Cerebellar nuclear complex (tissue), 1 donor: ENCODE results near the gene TCF3.

Experiments used
- DNase-seq, 2 experiments: peaks; one replicate each; lab custom pipeline; 2025; lab: John Stamatoyannopoulos, UW

Gene TCF3

DNA sequence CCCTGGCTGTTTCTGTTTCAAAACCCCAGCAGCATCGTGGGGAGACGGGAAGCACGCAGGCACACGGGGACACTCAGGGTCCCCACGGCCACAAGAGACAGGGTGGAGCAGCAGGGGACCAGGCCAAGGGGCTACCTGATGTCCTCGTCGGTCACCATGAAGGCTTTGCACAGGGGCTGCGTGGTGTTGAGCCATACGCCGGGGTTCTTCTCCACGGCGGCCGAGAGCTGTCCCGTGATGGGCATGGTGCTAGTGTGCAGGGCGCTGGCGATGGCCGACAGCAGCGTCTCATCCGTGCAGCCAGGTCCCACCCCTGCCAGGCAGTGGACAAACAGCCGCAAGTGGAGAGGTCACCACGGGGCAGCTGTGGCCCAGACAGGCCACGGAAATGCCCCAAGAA lies 71.5 kb downstream of the TCF3 start:
- DNase-seq: no peak

DNA sequence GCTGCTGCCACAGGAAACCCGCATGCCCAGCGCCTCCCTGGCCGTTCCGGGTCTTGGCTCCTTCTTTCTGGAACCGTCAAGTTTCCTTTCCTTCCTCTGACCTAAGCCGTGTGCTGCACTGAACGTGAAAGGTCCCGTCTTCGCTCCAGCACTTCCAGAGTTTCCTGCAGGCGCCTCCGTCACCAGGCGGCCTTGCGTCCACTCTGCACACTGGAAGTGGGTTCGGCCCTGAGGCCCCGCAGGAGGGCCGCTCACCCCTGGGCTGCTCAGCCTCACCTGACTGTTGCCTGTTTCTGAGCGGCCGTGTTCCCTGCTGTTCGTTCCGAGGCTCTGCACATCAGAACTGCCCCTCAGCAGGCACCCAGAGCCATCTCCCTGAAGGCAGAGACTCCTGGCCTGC lies 72.0 kb downstream of the TCF3 start:
- DNase-seq: no peak

DNA sequence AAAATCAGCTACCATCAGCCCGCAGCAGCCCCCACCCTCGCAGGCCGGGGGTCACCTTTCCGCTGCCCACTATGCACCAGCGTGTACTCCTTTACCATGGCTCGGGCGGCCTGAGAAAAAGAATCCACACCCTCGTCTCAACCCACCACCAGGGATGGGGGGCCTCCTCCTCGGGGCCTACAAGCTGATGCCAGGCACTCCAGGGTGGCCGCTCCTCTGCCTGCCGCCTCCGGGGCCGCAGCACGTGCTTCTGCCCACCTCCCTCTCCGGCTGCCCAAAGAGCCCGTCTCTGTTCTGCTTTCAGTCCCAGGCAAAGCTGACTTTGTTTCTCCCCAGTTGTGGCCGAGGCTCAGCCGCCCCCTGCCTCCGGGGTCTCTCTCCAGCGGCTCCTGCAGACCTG lies 73.2 kb downstream of the TCF3 start:
- no peak for DNase-seq

DNA sequence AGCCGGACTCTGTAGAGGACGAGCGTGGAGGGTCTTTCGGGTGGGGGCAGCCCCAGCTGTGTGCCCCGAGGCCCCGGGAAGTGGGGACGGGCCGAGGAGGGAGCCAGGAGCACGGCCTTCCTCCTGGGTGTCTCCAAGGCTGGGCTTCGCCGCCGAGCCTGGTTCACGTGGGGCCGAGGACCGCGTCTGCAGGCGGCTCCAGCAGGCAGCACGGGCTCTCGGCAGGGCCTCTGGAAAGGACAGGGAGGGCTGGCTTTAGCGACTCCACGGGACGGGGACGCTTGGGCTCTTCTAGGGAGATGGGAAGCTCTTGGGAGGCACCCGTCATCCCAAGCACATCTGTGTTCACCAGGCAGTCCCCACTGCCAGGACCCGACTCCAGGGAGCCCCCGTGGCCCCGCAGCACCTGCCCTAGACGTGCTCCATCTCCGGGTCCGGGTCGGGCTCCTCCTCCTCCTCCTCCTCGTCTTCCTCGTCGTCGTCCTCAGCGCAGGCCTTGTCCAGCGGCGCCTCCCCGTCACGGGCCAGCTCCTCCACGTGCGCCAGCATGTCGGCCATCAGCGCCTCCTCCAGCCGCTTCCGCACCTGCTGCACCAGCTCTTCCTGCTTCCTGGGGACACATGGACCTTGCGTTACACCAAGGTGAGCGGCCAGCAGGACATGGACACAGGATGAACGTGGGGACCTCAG lies 74.3 kb downstream of the TCF3 start:
- no peak for DNase-seq

DNA sequence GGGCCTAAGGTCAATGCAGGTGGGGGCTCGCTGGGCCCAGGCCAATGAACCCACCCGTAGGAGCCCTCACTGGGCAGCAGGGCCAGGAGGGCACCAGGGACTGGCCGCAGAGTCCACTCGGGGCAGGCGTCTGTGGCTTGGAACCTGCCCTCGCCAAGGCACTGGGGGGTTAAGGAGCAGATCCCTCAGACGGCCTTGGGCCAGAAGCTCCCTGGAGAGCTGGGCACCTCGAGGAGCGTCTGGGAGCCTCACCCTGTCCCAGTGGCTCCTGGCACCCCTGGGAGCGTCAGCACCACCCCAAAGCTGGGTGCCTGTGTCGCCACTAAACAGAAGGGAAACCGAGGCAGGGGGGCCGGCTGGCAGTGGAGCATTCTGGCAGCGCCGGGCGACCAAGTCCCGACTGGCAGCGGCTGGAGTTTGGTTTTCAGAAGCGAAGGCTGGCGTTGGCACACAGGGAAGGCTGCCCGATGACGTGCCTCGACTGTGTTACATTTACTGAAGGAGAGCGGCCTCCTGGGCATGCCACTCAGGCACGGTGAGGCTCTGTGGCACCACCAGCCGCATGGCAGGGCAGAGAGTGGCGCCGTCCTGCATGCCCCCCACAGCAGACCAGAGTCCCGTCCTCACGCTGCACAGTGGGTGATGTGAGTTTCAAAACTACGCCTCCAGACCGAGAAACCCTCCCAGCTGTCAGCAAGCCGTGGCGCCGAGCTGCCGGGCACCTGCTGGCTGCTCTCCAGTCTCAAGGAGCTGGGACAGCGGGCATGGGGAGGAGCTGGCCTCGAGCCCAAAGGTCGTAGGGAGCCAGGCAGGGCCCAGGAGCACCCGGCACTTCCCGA lies 75.1 kb downstream of the TCF3 start:
- DNase-seq: no peak

DNA sequence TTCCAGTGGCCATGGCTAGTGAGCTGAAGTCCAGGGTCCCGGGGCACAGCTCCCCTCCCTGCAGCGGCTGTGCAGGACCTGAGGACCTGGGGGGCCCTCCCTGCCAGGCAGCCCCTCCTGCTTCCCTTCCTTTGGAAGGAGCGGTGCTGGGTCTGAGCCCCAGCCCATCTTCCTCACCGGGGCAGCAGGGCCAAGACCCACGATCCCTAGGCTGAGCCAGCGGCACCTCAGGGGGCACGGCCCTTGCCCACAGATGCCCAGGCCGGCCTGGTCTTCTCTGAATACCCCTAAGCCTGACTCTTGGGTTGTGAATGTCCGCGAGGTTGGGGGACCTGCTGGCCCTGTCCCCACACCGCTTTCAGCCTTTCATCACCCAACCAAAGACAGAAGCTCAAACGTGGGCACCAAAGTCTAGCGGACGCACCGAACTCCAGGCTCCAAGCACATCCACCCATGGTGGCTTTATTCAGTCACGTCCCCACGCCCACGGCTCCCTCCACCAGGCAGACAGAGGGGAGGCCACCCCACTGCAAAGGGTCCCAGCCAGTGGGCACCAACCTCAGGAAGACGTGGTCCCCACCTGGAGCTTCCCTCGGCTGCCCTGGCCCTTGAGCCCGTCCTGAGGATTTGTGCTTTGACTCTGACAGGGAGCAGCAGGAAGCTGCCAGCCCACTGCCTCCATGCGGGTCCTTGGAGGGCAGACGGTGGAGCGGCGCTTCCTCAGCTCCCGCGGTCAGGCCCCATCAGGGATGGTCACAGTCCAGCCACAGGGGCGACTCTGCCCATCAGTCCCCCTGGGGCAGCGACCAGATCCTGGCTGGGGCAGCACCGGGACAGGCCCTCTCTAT lies 75.9 kb downstream of the TCF3 start:
- no peak for DNase-seq

DNA sequence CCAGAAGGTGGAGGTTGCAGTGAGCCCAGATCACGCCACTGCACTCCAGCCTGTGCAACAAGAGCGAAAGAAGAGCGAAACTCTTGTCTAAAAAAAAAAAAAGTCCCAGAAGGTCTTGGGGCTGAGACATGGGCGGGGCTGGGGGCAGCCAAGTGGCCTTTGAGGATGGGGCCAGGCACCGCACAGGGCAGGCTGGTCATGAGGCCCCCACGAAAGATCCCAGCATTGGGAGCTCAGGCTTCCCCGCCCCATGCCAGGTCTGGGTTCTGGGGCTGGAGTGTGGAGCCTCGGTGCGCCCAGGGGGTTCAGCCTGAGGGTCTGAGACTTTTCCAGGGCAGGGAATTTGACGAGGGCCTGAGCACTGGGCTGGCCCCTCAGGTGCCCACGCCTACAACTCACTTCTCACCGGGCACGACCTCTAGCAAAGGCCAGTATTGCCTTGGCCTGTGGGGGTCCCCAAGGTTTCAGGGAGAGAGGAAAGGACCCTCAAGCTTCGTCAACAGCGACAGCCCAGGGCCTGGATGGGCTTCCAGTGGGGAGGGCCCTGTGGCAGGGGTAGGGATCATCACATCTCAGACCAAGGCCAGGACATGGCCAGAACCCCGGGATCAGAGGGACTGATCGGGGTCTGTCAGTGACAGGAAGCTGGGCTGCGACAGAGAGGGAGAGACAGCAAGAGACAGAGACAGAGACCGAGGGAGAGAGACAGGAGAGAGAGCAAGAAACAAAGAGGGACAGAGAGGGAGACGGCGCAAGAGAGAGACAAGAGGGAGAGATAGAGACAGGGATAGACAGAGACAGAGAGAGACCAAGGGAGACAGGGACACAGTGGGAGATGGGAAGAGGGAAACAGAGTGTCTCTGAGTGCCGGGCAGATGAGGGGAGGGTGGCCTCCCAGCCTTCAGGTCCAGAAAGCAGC lies 76.8 kb downstream of the TCF3 start:
- DNase-seq: no peak

DNA sequence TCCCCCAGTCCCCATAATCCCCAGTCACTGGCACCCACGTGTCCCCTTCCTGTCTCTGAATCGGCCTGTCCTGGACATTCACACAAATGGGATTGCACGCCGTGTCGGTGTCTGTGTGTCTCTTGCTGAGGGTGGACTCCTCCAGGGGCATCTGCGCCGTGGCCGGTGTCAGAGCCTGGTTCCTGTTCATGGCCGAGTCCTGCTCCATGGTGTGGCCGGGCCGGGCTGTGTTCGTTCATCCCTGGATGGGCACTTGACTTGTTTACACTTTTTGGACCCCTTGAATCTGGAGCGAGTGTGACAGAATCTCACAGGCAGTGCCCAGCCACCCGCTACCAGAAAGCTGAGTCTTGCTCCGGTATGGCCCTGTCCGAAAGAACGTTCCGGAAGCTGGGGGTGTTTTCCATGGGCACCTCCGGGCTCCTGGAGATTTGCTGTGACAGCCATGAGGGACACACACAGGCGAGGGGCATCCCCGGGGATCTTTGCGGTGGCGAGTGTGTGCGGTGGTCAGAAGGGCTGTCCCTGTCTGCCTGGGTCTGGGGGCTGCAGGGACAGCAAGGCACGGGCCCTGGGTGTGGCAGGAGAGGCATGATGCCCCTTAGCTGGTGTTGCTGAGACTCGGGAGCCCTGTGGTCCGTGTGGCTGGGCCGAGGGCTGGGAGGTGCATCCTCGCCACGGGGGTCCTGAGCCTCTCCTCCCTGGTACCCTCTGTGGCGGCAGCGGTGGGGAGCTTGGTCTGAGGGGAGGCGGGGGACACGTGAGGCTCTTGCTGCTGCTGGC lies 77.9 kb downstream of the TCF3 start:
- no peak for DNase-seq

DNA sequence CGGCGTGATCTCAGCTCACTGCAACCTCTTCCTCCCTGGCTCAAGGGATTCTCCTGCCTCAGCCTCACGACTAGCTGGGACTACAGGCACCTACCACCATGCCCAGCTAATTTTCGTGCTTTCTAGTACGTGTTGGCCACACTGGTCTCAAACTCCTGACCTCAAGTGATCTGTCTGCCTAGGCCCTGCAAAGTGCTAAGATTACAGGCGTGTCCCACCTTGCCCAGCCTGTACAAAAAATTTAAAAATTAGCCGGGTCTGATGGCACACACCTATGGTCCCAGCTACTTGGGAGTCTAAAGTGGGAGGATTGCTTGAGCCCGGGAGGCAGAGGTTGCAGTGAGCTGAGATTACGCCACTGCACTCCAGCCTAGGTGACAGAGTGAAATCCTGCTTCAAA lies 79.6 kb downstream of the TCF3 start:
- DNase-seq: no peak

DNA sequence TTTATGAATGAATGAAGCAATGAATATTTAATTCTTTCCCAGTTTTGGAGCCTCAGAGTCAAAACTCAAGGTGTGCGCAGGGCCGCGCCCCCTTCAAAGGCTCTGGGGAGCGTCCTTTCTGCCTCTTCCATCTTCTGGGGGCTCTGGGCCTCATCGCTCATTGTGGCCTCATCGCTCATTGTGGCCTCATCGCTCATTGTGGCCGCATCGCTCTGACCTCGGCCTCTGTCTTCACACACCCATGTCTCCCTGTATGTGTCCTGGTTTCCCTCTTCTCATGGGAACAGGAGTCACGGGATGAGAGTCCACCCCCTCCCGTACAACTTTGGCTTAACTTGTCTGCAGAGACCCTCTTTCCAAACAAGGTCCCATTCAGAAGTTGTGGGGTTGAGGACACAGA lies 81.1 kb downstream of the TCF3 start:
- no peak for DNase-seq

DNA sequence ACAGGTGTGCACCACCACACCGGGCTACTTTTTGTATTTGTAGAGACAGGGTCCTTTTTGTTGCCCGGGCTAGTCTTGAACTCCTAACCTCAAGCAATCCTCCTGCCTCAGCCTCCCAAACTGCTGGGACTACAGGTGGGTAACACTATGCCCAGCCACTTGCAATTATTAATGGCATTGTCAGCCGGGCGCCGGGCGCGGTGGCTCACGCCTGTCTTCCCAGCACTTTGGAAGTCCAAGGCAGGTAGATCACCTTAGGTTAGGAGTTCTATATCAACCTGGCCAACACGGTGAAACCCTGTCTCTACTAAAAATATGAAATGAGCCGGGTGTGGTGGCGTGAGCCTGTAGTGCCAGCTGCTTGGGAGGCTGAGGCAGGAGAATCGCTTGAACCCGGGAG lies 81.6 kb downstream of the TCF3 start:
- DNase-seq: no peak

DNA sequence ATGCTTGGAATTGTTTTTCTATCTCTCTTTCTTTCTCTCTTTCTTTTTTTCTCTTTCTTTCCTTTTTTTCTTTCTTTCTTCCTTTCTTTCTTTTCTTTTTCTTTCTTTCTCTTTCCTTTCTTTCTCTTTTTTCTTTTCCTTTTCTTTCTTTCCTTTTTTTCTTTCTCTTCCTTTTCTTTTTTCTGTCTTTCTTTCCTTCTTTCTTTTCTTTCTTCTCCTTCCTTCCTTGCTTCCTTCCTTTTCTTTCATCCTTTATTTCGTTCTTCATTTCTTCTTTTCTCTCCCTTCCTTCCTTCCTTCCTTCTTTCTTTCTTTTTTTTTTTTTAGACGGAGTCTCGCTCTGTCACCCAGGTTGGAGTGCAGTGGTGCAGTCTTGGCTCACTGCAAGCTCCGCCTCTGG lies 82.4 kb downstream of the TCF3 start:
- DNase-seq: no peak

DNA sequence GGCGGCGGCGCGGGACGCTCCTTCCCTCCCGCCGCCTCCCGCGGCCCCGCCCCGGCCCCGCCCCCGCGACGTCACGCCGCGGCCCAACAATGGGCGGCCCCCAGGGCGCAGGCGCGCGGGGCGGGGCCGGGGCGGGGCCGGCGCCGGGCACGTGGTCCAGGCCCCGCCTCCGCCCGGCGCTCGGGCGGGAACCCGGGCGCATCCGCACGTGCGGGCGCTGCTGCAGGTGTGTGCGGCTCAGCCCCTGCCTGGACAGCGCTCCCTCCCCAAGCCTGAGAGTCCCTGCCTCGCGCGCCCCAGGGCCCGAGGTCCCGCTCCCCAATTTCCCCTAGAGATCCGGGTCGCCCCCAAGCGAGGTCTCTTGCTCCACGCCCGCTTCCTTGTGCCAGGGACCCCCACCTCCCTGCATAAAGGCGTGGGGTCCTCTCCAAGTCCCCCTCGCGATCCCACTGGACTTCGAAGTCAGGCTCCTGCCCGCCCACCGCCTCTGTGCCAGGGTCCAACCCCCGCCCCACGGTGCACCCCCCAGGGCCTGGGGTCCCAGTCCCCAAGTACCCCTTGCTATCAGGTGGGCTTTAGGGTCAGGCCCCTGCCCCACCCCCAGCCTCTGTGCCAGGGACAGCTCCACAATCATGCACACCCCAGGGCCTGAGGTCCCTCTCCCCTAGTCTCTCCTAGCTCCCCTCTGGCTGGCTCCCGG lies 83.9 kb downstream of the TCF3 start, which contains the start of gene MEX3D:
Gene MEX3D (minus strand): TSS at position 6 of the 700 bp plus-strand sequence. CDS start 267 bp downstream, outside the sequence.
- no peak for DNase-seq

DNA sequence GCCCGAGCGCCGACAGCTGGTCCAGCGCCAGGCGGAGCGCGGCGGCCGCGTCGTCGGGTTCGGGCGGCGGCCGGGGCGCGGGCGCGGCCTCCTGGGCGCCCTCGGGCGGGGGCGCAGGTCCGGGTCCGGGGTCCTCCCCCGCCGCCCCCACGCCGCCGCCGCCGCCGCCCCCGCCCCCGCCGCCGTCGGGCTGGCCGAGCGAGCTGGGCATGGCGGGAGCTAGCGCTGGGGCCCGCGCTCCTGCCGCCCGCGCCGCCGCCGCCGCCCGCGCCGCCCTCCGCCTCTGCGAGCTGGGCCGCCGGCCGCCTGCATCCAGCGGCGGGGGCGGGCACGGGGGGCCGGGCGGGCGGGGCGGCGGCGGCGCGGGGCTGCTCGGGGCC lies 84.6 kb downstream of the TCF3 start:
- no peak for DNase-seq

DNA sequence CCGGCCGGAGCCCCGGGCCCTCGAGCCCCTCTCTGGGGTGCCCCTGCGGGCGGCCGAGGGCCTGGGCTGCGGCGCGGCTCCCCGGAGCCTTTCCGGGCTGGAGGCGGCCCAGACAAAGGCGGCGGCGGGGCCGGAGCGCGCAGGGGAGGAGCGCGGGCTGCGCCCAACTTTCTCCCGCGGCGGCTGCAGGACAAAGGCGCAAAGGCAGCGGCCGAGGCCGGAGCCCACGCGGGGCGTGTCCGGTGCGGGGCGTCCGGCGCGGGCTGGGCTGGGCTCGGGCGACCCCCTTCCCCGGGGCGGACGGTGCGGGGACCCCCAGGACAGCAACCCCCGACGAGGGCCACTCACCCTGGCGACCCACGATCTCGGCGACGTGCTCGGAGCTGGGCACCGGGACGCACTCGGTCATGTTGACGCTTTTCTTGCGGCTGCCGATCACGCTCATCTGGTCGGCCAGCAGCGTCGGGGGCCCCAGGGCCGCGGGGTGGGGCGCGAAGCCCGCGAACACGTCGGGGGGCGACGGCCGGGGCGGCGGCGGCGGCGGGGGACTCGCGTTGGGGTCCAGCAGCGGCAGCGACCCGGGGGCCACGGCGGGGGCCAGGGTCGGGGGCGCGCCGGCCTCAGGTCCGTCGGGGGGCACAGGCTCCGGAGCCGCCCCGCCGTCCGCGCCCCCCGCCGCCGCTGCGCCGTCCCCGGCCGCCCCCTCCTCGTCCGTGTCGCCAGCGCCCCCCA lies 85.1 kb downstream of the TCF3 start:
- DNase-seq: no peak

DNA sequence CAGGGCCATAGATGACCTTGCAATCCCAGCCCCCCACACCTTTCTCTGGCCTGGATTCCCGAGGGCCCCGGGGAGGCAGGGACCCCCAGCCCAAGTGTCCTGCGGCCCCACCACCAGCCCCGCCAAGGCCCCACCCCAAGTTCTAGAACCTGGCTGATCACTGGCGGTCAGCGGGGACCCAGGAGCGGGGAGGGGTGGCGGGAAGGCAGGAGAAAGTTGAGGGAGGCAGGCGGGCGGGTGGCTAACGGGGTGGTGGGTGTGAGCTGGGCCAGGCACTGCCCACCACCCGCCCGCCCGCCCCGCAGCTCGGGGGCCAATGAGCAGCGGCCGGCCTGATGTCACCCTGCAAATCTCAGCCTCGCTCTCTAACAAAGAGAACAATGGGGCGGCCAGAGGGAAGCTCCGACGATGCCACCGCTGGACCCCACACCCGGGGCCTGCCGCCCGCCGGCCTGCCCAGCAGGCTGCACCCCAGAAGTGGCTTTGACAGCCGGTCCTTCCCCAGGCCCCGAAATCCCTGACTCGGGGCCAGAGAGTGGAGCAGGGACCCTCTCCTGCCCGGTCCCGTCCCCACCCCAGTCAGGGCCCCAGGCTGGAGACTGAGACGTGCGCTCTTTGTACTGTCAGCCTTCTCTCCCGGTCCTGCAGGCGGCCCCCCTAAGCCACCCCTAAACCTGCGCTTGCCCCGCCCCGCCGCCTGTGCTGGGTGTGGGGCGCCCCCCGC lies 85.9 kb downstream of the TCF3 start:
- no peak for DNase-seq

DNA sequence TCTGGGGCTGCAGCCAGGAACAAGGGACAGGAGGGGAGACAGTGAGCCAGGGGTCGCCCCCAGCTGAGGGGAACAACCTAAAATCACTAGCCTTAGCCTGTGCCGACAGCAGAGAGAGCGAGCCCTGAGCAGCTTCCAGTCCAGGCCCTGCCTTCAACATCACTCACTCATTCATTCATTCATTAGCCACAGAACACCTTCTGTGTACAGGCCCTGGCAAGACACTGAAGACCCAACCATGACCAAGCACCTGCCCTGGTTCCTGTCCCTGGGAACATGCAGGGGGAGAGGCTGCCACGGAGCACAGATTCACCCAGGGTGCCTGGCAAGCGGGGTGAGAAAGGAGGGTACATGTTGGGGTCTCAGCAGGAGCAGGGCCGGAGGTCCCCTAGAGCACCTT lies 89.2 kb downstream of the TCF3 start:
- DNase-seq: no peak

DNA sequence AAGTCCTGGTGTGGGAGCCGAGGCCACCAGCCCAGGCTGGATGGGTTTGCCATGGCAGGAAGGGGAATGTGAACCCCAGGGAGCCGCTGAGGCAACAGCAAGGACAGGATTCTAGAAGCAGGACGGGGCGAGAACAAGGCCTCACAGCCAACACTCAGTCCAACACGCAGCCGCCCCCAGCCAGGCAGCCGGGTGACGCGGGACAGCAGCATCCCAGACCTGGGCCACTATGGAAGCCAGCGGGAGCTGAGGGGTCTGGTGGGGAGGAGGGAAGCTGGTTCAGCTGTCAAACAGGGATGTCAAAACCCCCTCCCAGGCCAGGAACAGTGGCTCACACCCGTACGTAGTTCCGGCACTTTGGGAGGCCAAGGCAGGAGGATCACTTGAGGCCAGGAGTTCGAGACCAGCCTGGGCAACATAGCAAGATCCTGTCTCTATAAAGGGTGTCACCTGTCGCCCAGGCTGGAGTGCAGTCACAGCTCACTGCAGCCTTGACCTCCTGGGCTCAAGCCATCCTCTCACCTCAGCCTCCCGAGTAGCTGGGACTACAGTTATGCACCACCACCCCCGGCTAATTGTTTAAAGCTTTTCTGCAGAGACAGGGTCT lies 91.1 kb downstream of the TCF3 start:
- no peak for DNase-seq
